ENCODE results near the gene SMARCA1.
A peak's percentile ranks its signal among the peaks of the same experiment; 100 is the strongest.

SMARCA1 gene

GRCh38 chrX:129529685-129530281, 6.5 kb upstream of the SMARCA1 start:
- DNase-seq (ENCODE audit: low spot score): no peak

- no peak for DNase-seq (ENCODE audit: low spot score)
These were observed 2.6 kb upstream of the SMARCA1 start for GRCh38 chrX:129525896-129526295.

- DNase-seq (ENCODE audit: low spot score): no peak
These were observed 1.9 kb upstream of the SMARCA1 start for GRCh38 chrX:129525162-129525561.

- no peak for DNase-seq (ENCODE audit: low spot score)
These were observed 1.1 kb upstream of the SMARCA1 start for GRCh38 chrX:129524250-129524850.

GRCh38 chrX:129522184-129523078, 859 bp downstream of the SMARCA1 start:
- peak; percentile 72 for DNase-seq (ENCODE audit: low spot score)

GRCh38 chrX:129520151-129520550, 3.1 kb downstream of the SMARCA1 start:
- DNase-seq (ENCODE audit: low spot score): no peak

- DNase-seq (ENCODE audit: low spot score): no peak
These were observed 6.9 kb downstream of the SMARCA1 start for GRCh38 chrX:129516402-129516801.

GRCh38 chrX:129512409-129512808, 10.9 kb downstream of the SMARCA1 start:
- DNase-seq (ENCODE audit: low spot score): no peak

GRCh38 chrX:129511689-129512088, 11.6 kb downstream of the SMARCA1 start:
- DNase-seq (ENCODE audit: low spot score): no peak

- DNase-seq (ENCODE audit: low spot score): no peak
These were observed 13.0 kb downstream of the SMARCA1 start for GRCh38 chrX:129510331-129510730.

- no peak for DNase-seq (ENCODE audit: low spot score)
These were observed 26.0 kb downstream of the SMARCA1 start for GRCh38 chrX:129497146-129497843.

GRCh38 chrX:129496625-129497024, 26.7 kb downstream of the SMARCA1 start:
- no peak for DNase-seq (ENCODE audit: low spot score)

GRCh38 chrX:129495900-129496299, 27.4 kb downstream of the SMARCA1 start:
- DNase-seq (ENCODE audit: low spot score): no peak

GRCh38 chrX:129494887-129495286, 28.4 kb downstream of the SMARCA1 start:
- no peak for DNase-seq (ENCODE audit: low spot score)

- no peak for DNase-seq (ENCODE audit: low spot score)
These were observed 29.6 kb downstream of the SMARCA1 start for GRCh38 chrX:129493643-129494042.

GRCh38 chrX:129490330-129490729, 33.0 kb downstream of the SMARCA1 start:
- no peak for DNase-seq (ENCODE audit: low spot score)

GRCh38 chrX:129488359-129488758, 34.9 kb downstream of the SMARCA1 start:
- DNase-seq (ENCODE audit: low spot score): no peak

GRCh38 chrX:129480889-129481288, 42.4 kb downstream of the SMARCA1 start:
- no peak for DNase-seq (ENCODE audit: low spot score)

GRCh38 chrX:129478516-129478915, 44.8 kb downstream of the SMARCA1 start:
- DNase-seq (ENCODE audit: low spot score): no peak

- no peak for DNase-seq (ENCODE audit: low spot score)
These were observed 51.2 kb downstream of the SMARCA1 start for GRCh38 chrX:129472116-129472515.

- no peak for DNase-seq (ENCODE audit: low spot score)
These were observed 60.6 kb downstream of the SMARCA1 start for GRCh38 chrX:129462707-129463106.

- no peak for DNase-seq (ENCODE audit: low spot score)
These were observed 61.4 kb downstream of the SMARCA1 start for GRCh38 chrX:129461801-129462456.
